GM21723 (cell line): ENCODE results near the gene CEP78.

Source experiments
- ATAC-seq: cut with Tn5 transposase; IDR thresholded peaks from one replicate; pipeline ENCODE4 v1.9.1; 2021; ENCODE audit warnings: mild to moderate bottlenecking, moderate library complexity; ENCODE audit not compliant: unreplicated experiment

Gene CEP78

DNA sequence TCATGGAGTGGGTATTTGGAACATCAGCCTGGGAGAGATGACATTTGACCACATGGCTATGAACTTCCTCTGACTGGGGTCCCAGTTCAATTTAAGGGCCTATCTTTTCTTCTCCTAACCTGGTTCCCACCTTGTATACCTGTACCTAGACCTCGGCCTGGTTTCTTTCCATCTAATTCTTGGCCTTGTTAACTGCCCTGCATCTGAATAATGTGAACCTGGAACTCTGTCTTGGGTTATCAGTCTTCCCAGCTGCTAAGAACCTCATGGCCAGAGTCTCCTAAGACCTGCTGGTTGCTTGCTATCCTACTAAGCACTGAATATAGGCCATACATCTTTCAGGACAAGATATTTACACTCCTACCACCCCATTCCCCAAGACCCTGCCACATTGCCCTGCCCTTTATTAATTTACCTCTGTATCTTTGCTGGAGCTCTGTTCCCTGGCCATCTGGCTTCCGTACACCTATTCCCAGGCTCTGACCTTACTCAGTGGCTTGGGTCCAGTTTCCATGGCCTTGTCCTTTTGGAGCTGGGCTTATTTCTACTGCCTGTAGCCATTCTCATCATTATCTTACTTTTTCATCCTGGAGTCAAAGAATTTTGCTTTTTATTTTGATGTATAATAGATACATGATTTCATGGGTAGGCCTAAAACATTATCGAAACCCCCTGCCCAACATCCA is 67.6 kb downstream of the CEP78 start:
- ATAC-seq, result no peak

DNA sequence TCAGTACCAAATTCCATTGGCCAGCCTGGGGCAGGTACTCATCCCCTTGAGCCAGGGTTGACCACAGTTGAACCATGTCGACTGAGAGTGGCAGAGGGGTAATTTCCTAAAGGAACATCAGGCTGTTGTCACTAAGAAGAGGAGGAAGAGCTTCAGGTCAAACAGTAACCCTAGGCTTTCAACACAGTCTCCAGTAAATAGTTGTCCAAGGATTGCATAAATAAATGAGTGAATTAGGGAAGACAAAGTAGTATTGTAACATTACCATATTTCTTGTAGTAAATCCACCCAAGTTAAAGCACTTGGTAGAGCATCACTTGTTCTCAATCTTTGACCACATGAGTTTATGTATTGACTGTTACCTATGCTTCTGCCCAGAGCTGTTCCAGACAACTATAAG is 68.5 kb downstream of the CEP78 start:
- ATAC-seq, result no peak

DNA sequence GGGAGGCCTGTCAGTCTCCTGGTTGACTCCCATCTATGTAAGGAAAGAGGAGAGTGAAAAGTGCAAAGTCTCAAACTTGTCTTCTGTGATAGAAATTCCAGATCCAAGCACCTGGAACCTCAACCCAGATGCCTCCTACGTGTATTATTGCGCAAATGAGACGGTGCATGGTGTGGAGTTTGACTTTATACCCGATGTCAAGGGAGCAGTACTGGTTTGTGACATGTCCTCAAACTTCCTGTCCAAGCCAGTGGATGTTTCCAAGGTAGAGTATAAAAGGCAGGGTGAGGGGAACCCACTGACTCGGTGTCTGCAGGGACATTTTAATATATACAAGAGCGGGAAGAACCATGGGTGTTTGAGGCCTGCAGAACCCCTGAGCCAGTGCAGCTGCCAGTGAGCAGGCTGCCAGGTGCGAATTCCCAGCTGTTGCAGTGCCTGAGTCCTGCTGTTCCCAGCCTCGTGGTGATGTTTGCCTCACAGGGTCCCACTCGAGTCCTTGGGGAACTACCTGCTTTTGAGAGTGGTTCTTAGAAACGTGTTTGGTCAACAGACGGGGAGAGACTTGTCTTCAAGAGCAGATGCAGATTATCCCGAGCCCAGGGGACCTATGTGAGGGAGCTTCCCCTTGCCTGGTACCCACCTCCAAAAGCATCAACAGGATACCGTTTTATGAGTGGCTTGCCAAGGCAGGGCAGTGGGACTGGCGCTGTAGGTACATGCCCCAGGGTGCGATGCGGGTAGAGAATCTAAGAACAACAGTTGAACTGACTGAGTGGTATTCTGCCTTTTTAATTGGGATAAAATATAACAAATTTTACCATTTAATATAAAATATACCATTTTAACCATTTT is 70.6 kb downstream of the CEP78 start:
- no peak for ATAC-seq

DNA sequence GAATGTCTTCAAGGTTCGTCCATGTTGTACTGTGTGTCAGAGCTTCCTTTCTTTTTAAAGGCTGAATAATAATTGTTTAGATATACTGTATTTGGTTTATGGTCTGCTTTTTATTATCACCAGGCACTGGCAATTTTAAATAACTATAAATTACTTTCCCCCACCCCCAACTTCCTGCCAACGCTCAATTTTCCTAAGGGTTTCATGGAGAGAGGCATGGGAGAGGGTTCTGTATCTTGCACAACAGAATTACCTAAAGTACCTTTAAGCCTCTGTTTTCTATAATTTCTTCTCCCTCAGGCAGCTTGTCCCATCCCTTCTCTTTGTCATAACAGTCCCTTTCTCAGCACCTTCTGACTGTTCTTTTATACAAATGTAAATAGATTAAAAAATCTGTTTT is 71.5 kb downstream of the CEP78 start:
- ATAC-seq, result no peak

DNA sequence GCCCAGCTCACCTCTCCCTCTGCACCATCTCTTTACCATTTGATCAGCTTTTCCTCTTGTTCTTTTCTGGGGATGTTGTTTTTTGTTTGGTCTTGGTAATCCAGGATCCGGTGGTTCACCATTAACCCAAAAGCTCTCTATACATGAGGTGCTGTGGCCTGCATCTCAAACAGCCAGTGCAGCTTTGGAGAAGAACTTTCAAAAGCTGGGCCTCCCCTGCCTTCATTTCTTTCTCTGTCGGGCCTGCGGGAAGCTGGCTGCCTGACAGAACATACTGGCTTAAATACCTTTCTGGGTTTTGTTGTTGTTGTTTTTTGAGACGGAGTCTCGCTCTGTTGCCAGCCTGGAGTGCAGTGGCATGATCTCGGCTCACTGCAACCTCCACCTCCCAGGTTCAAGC is 73.2 kb downstream of the CEP78 start:
- no peak for ATAC-seq

DNA sequence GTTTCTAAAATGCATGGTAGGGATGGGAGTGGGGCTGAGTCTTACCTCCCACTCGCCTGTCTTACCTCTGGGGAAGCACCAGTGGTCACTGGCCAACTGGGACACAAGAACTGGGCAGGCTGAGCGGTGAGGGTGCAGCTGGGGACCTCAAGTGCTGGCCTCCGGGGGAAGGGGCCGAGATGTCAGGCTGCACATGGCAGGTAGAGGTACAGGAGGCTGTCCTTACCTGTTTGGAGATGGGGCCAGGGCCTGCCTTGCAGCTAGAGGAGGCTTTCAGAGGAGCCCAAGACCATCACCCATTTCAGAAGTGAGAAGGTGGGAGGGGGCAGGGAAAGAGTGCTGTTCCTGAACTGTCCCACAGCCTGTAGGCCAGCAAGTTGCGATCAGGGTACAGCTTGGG is 75.2 kb downstream of the CEP78 start:
- ATAC-seq, result no peak

DNA sequence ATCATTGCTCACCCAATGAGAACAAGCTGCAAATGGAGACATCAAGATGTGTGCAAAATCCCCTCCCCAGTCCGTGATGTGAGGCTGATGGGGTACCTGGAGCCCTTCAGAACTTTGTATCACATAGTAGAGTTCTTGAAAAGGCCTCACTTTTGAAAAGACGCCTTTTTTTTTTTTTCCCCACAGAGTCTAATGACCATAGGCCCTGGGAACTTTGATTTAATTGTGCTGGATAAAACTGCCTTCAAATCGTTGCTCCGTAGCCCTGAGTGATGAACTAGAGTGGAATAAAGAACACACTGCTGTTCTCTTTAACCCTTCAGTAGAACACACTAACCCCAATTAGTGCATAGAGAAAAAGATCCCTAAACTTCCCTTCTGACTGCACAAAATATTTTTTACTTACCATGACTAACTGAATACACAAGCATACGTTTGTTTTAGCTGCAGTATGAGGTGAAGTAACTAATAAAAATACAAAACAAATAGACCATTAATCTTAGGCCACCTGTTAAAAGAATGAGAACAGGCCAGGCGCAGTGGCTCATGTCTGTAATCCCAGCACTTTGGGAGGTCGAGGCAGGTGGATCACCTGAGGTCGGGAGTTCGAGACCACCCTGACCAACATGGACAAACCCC is 76.1 kb downstream of the CEP78 start:
- no peak for ATAC-seq

DNA sequence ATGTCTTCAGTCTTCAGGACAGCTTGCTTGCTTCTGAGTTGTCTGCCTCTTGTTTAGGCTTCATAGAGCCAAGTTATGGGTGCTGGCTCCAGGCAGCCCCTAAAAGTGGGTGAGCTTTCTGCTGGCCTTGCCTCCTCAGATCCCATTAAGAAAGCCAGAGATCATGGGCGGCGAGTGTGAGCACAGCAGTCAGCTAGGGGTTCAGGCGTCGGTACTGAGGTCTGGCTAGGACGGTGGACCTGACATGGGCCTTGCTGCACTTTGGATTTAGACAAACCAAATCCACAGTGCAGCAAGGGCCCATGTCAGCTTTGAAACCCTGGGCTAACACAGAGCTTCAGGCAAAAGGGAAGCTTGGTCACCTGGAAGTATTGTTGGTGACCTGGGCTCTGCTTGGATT is 78.7 kb downstream of the CEP78 start:
- no peak for ATAC-seq

DNA sequence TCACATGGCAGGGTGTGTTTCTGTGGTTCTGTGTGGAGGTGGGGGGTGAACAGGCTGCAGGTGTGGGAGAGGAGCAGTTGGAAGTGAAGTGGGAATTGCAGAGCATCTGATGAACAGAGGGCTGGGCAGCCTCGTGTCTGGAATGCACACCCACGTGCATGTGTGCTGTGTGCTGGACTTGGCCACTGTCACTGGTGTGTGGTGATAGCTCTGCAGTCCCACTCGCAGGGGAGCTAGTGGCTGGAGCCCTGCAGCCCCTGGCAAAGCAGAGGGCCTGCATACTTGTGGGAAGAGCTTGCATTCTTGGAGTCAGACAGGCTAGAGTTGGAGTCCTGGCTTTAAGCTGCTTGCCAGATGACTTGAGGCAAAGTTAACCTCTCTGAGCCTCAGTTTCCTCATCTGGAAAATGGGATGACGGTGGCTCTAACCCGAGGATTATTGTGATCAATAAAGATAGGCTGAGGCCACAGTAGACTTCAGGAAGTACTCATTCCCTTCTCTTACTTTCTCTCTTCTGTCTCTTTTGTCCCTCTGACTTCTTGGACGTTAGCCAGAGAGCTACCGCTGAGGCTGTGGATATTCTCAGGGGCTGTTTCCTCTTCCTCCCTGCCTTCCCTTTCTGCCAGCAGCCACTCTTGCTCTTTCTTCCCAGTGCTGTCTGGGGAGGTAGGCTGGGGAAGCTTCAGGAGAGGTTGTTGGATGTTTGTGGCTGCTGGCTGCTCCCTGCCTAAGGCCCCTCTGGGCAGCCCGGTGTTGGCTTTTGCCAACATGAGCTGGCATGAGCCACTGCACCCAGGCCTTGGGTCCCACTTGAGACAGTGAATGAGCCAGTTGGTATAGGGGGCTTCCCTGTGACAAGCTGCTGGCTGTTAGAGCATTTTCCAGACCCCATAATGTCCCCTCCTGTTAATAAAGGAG is 79.3 kb downstream of the CEP78 start:
- no peak for ATAC-seq

DNA sequence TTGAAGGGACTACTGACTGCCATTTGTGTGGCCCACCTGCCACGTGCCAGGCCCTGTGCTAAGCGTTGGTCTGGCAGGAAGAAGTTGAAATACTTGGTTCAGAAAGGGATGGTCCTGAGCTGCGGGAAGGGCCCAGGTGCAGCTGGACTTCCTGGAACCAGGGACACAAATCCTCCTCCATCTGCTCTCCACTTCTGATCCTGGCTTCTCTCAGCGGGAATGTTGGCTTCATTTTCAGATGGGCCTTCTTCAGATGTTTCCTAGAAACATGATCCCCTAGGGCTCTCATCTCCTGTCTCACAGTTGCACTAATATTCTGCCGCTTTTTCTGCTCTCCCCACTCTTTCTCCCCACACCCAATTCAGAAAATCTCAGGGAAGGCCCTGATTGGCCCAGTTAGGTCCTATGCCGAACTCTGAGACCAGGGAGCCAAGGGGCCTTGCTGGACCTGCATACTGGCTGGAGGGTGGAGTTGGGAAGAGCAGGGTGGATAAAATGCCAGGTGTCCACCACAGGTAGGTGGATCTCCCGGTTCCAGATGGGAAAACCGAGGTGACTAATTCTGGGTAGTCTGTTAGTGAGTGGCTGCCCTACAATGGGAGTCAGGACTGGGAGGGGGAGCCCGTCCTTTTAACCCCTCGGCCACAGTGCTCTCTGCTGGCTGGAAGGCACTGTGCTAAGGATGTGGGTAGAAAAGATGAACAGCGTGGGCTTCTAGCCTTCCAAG is 80.5 kb downstream of the CEP78 start:
- no peak for ATAC-seq

DNA sequence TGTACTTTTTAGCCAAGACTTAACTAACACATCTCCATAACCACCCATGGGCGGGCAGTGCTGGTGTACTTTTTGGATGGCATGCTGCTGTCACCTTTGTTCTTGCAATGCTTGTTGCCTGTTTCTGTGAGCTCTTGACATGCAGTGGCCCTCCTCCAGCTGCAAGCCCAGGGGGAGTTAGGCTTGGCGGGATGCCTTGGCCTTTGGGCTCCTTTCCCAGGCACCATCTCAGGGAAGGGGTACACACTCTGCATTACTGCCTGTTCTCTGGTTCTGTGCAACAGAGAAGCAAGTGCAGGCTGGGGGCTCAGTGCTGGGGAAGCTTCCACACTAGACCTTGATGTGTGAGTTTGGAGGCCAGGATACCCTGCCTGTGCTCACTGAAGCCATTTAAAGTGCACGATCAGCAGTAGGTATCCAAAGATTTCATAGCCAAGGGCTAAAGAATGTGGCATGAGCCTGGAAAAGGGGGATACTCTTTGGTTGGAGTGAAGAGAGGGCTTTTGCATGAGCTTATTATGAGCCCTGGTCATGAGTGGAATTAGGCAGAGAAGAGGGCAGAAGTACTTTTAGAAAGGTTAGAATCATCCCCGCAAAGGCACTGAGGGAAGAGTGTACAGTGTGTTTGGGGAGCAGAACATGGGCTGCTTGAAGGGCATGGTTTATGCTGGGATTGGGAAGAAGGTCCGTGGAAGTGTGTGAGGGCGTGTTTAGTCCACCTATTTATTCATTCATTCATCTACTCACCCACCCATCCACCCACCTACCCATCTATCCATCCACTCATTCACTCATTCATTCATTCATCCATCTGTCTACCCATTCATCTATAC is 83.5 kb downstream of the CEP78 start:
- no peak for ATAC-seq

DNA sequence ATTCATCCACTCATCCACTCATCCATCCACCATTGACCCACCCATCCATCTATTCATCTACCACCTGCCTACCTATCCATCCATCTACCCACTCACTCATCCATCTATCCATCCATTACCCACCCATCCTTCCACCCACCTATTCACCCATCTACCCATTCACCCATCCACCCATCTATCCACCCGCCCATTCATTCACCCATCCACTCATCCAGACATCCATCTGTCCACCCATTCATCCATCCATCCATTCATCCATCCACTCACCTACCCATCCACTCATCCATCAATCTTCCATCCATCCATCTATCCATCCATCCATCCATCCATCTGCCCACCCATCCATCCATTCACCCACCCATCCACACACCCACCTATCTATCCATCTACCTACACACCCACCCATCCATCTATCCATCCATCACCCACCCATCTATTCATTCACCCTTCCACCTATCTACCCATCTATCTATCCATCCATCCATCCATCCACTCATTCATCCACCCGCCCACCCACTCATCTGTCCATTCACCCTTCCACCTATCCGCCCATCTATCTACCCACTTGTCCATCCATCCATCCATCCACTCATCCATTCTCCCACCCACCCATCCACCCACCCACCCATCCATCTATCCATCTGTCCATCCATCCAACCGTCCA is 84.3 kb downstream of the CEP78 start:
- no peak for ATAC-seq

DNA sequence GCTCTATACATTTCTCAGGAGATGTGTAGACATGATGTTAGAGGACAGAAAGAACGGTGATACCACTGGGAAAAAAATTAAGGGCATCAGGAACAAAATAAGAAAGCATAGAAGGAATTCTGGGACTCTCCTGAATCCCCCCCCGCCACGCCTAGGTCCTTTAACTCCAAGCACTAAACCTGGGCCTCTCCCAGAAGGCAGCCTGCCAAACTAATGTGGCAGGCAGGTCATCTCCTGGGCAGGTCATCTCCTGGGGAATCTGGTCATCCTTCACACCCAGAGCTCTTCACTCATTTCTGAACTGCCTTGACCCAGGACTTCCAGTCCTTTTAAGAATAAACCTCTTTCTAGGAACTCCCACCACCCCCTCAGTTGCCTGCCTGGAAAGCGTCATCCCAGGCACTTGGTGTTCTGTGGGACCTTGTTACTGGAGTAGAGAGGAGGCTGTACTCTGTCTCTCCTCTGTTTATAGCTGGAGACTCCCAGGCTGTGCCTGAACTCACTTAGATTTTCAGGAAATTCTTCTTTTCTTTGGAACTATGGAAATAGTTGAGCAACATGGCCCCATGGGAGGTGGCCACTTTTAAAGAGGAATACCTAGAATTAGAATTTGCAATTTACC is 85.1 kb downstream of the CEP78 start:
- ATAC-seq, result no peak

DNA sequence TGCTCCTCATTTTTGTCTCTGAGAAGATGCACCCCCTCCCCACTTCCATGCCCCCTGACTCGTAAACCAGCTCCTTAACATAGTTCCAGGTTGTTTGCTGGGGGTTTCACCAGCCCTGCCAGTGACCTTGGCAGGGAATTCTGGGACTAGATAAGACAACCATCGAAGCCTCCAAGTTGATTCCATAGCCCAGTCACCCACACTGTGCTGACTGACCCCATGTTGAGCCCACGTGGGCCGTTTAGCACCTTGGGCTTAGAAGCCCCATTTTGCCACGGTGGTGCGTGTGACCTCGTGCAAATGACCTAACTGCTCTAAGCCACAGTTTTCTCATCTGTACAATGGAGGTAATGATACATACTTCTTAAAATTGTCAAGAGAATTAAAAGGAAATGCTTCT is 85.6 kb downstream of the CEP78 start:
- ATAC-seq, result no peak

DNA sequence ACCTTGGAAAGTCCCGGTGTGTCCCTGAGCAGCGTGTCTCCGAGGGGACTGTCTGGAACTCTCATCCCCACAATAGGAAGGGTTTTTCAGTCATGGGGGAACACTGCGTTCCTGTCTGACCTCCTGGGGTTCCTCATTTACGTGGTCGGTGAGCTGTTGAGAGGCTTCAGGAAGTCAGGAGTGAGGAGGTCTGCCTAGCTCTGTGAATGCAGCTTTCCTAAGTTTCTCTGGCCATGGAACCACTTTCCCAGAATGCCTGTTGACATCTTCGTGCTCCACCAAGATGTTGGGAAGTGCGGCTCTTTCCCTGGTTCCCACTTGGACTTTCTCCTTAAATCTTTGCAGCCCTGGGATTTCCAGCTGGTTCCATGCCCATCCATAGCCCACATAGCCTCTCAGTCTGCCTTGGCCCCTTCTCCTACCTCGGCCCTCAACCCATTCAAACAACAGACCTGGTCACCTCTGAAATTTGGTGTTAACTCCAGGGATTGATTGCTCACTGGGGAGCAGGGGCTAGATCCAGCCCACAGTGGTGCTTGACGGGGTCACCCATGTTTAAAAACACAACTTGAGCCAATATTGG is 88.3 kb downstream of the CEP78 start:
- no peak for ATAC-seq

DNA sequence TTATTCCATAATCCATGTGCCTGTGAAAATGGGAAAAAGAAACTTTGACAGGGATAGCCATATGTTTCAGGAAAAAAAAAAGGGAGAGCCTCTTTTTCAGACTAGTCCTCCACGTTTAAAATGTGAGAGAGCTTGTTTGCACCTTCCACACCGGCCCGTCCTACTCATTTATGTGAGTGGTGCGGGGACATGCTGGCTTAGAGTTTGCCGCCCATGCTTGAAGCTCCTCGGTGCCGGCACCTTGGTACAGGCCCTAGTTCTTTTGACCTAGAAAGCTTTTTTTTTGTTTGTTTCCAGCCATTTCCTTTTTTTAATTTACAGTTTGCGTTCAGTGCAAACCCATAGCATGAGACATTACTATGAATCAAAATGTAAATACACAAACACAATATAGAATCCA is 88.8 kb downstream of the CEP78 start:
- ATAC-seq, result no peak

DNA sequence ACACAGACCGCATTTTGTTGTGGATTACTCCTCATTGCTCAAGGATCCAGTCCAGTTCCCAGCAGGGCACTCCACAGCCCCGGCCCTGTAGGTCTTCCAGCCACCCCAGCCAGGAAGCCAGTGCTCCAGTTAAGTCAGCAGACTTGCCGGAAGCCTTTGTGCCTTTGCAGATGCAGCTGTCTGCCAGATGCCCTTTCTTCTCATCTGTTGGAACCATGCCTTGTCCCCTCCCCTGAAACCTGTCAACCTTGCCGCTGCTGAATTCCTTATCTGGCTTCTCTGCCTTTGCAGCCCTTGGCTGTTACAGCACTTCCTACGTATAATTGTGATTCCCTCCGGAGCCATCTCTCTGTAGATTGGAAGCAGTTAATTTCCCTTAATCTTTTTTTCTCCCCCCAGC is 89.5 kb downstream of the CEP78 start:
- no peak for ATAC-seq

DNA sequence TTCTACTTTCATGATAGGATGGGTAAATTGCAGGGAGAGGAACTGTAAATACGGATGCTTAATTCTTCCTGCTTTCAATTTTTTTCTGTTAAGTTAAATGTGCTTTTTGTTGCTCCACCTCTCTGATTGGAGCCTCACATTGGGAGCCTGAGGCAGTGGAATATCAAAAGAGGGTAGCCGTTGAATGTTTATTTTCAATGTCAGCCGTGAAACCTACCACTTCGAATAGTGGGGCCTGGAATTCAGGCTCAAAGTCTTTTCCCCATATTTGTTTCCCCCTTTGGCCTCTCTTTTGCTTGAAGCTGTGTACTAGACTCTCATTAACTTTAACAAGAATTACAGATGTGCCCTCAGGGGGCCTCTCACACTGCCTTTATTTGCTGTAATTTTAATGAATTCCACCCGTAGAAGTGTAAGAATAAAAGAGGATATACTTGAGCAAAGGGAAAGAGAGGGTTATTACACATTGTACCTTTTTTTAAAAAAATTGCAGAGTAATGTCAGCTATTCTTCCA is 90.0 kb downstream of the CEP78 start:
- ATAC-seq, result no peak
